LHCN-M2 (cell line): ENCODE data around the gene QSOX2. TPM values are rescaled to one million over a fixed set of nuclear protein-coding genes. Genes with fewer than 3 reads are reported as not detected.

Source experiments
- DNase-seq: peaks from one replicate; pipeline ENCODE4 v3.0.0-alpha.2; 2012; ENCODE audit warnings: low read depth
- total RNA-seq: library from RNA; depleted of rRNA; stranded (reverse); fragments of >200 nt; gene quantifications from 2 replicates; pipeline ENCODE4 v1.2.3, GENCODE V29; 2014

The QSOX2 gene
- total RNA-seq, 1 experiment from 2014 or later, result 17.9 TPM

DNA sequence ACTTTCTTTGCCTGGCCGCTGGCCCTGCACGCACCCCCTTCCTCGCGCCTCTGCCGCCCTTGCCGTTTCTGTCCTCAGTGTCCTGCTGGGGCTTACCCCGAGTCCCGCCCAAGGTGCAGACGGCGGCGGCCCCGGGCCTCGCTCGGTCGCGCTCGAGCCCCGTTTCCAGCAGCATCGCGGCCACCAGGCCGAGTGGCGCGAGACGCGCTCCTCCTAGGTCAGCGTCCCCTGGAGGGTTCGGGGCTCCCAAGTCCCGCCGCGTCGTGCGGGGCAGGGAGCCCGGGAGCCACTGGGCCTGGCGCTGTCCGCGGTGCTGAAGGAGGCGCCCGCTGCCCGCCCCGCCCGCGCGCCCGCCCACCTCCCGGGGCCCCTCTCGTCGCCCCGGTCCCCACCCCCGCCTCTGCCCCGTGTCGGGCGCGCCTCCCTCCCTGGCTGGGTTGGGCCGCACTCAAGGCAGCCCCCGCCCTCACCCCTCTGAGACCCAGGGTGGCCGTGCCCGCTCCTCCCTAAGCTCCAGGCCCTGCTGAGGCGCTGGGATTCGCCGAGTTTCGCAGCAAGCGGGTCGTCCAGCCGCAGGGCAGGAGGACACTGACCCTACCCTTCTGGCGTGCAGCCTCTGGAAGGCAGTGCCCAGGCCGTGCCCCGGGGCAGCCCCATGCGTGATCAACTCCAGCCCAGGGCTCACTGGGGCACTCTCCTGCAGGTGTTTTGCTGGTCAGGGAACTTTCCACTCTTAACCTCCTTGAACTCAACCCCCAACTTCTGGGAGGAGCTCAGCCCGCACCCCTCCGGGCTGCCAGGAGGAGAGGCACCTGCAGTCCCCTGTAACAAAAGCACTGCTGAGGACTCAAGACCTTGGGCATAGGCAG, 40.5 kb downstream of the QSOX2 start, which contains the start of gene LHX3:
Gene LHX3, minus strand, starts transcription at position 291 of the 869 bp plus-strand sequence. Its CDS starts 116 bp downstream, at position 175.
- no peak for DNase-seq

- DNase-seq, result no peak
Observed at GRCh38 chr9:136204145-136204805, 41.3 kb downstream of the QSOX2 start.

DNA sequence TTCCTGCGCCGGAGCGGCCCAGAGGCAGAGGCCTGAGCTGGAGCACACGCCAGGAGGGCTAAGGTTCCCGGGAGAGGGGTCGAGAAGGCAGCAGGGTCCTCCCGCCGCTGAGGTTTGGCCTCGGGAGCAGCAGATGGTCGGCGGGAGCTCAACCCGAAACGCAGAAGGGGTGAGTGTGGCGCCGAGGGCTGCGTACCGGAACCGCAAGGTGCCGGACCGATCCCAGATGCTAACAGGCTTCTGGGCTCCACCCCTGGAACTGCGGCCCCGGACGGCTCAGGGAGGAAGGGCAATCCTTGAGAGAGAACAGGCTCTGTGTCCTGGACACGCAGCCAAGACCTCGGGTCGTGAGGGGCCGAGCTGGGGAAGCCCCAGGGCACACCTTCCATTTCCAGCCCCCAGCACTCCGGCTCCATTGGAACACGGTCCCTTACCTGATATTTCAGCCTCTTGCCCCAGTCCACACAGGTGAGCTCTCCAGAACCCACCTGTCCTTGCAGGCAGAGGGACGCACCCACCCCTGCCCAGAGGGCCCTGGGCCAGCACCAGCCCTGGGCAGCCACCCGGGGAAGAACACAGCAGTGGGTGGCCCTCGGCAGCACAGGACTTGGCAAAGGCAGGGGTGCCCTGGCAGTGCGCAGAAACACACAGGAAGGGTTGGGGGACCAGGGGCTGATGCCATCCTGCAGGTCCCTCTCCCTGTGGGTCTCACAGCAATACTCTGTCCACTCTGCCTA, 42.0 kb downstream of the QSOX2 start:
- no peak for DNase-seq

- DNase-seq, result no peak
Observed at GRCh38 chr9:136202454-136203407, 42.9 kb downstream of the QSOX2 start.

DNA sequence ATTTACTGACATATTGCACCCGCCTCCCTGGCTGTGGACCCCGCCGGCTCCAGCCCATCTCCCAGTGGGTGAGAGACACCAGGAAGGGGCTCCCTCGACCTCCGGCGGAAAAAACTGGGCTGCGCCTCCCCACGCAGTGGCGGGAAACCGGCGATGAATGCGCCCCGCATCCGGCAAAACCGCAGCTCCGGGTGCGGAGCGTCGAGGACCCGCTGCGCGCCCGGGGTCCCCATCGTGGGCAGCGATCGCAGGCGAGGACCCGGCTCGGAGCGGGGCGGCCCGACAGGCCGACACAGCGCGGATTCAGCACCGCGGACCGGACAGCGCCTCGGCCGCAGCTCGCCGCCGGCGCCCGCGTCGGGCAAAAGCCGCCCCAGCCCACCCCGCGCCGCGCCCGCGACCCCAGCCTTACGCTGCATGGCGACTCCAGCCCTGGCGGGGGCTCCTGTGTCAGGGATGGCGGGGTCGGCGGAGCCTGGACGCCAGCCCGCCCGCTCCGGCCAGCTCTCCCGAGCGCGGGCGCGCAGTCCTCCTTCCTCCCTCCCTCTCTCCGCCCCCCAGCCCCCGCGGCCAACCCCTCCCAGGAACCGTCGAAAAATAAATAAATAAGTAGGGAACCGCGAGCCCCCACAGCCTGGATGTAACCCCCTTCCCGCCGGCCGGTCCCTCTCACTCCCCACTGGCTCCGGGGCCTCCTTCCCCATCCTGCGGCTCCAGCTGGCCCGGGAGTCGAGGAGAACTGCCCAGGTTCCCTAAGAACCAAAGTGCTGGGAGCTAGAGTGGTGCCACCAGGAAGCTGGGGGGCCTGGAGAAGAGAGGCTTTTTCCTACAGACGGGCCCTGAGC, 43.8 kb downstream of the QSOX2 start:
- no peak for DNase-seq

DNA sequence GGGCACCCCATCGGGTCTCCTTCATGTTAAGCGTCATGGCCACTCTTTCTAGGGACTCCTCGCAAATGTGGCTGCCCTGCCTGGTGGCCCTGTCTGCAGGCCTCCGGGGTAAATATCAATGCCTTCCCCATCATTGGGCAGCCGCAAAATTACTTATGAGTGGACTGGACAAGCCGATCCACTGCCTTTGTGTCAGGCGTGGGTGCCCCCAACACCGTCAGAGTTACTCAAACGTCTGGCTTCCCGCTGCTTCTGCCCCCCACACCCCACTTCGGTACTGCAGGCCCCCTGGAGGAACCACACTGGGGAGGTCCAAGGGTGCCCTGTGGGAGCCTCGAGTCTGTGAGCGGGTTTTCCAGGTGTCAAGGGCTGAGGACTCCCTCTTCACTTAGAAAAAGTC, 44.4 kb downstream of the QSOX2 start:
- DNase-seq, result no peak

- no peak for DNase-seq
Observed at GRCh38 chr9:136200424-136200823, 45.2 kb downstream of the QSOX2 start.

DNA sequence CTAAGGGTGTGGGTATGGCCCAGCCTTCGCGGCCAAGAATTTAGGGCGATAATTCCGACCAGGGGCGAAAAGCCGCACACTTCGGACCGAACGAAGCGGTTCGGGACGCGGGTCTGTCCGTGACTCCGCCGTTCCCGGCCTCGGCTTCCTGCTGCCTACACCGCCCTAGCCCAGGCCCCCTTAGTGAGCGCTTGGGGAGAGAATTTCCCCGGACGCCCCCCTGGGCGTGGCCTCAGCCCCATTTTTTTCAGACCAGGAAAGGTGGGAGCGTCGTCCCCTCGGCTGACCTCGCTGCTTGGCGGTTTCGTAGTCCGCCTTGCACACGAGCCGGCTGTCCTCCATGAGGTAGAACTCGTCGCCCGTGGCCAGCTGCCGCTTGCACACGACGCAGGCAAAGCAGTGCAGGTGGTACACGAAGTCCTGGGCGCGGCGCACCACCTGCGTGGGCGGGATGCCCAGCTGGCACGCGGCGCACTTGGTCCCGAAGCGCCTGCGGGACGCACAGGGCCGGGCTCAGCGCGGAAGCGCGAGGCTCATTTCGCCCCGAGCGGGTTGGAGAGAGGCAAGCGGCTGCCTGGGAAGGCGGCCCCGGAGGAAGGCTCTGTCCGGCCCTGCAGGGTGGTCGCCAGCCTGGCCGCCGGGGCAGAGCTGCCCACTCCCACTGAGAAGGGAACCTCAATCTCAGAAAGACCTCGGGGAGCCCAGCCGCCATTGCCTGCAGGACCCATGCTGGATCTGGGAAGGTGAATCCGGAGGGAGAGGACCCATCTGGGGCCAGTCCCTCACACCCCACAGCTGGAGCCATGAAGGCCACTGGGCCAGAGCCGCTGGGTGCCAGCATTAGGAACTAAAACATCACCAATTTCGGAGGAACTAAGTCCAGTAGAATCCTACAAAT, 46.0 kb downstream of the QSOX2 start:
- DNase-seq, result no peak

GRCh38 chr9:136198605-136199083, 47.0 kb downstream of the QSOX2 start:
- no peak for DNase-seq

- DNase-seq, result no peak
Observed at GRCh38 chr9:136197930-136198604, 47.5 kb downstream of the QSOX2 start.

GRCh38 chr9:136197084-136197875, 48.3 kb downstream of the QSOX2 start:
- DNase-seq, result no peak

DNA sequence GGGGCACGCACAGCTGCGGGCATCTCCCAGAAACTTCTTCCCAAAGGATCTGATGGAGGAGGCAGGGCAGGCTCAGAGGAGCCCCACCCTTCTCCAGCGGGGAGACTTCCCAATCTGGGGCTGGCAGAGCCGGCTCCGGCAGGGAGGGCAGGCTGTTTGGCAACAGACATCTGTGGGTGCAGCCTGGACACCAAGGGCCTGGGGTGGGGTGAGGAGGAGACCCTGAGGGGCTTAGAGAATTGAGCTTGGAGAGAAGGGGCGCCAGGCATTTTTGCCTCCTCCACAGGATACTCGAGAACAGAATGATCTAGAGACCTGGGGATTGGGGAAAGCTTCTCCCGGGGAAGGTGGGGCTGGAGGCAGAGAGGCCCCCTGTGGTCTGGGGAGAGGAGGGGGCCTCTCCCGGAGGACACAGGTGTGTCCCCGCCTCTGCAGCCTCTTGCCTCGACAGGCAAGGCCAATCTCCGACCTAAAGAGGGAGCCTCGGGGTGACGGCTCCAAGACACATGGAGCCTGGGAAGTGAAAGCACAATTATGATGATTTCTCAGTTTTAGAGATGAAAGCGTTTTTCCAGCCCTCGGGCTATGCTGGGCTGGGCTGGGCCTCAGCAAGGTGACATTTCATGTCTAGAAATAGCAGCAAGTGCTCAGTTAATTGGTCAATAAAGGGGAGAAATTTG, 49.1 kb downstream of the QSOX2 start:
- DNase-seq, result no peak

- DNase-seq, result no peak
Observed at GRCh38 chr9:136194540-136194939, 51.1 kb downstream of the QSOX2 start.

DNA sequence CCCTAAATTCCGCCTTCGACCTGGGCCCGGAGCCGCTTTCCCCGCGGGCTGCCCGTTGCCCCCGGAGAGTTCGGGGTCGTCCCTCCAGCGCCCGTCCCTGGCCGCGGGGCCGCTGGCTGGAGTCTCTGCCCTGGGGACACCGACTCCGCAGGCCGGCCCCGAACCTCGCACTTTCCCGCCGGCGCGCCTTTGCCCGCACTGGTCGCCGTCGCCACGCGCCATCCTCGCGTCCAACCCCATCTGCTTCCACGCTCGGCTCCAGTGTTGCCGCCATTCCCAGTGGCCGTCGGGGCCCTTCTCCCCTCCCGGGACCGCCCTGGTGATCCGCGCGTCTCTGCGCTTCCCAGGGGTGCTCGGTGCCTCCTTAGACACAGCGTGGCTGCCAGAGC, 51.7 kb downstream of the QSOX2 start:
- no peak for DNase-seq

GRCh38 chr9:136193127-136193890, 52.3 kb downstream of the QSOX2 start:
- no peak for DNase-seq
